ENCODE results near the gene TRAFD1.

TRAFD1 gene

GRCh38 chr12:112191201-112191600 is 65.8 kb downstream of the TRAFD1 start:
- Histone ChIP-seq H4K20me1 (ENCODE audit: insufficient read depth, low read length) (no peaks in the 10 kb centered on the region), H3K9me3 (ENCODE audit: insufficient read depth, low read length, severe bottlenecking) (no peaks in the 10 kb centered on the region), H3K4me2 (ENCODE audit: insufficient read depth, low read length) (no peak overlapping the region), H2AFZ (ENCODE audit: low read depth, low read length) (no peak overlapping the region), H3K4me1 (ENCODE audit: insufficient read depth, low read length) (no peaks in the 10 kb centered on the region), H3K36me3 (ENCODE audit: insufficient read depth, low read length) (peaks cover 63% of the 10 kb centered on the region), H3K27ac (ENCODE audit: low read length) (no peak overlapping the region), H3K79me2 (ENCODE audit: insufficient read depth, low read length) (no peaks in the 10 kb centered on the region), H3K9ac (ENCODE audit: low read depth, low read length) (no peak overlapping the region), H3K27me3 (ENCODE audit: insufficient read depth, low read length, poor library complexity) (no peaks in the 10 kb centered on the region), H3K4me3 (ENCODE audit: low read depth in 1 of 2, low read length in 2 of 2) (no peak overlapping the region)
- no peak for DNase-seq
- no peak for TF ChIP-seq EZH2 (IDR thresholded peaks at IDR 0.05; ENCODE audit: borderline replicate concordance, low read depth, low read length, severe bottlenecking)
- TF ChIP-seq CTCF (IDR thresholded peaks at IDR 0.05; ENCODE audit: borderline replicate concordance, extremely low read depth, low read length, poor library complexity, severe bottlenecking), result no peak
- no peak for ATAC-seq (ENCODE audit: insufficient read depth, low read depth)

- H2AFZ ChIP-seq (ENCODE audit: low read depth, low read length), result no peak overlapping the region
- no peak overlapping the region for H3K4me3 ChIP-seq (ENCODE audit: low read depth in 1 of 2, low read length in 2 of 2)
- no peak overlapping the region for H3K4me2 ChIP-seq (ENCODE audit: insufficient read depth, low read length)
- H3K4me1 ChIP-seq (ENCODE audit: insufficient read depth, low read length), result no peaks in the 10 kb centered on the region
- TF ChIP-seq EZH2 (IDR thresholded peaks at IDR 0.05; ENCODE audit: borderline replicate concordance, low read depth, low read length, severe bottlenecking), result no peak
- no peak for TF ChIP-seq CTCF (IDR thresholded peaks at IDR 0.05; ENCODE audit: borderline replicate concordance, extremely low read depth, low read length, poor library complexity, severe bottlenecking)
- H3K79me2 ChIP-seq (ENCODE audit: insufficient read depth, low read length), result no peaks in the 10 kb centered on the region
- no peak overlapping the region for H3K27ac ChIP-seq (ENCODE audit: low read length)
- no peaks in the 10 kb centered on the region for H4K20me1 ChIP-seq (ENCODE audit: insufficient read depth, low read length)
- H3K27me3 ChIP-seq (ENCODE audit: insufficient read depth, low read length, poor library complexity), result no peaks in the 10 kb centered on the region
- H3K9me3 ChIP-seq (ENCODE audit: insufficient read depth, low read length, severe bottlenecking), result no peaks in the 10 kb centered on the region
- H3K9ac ChIP-seq (ENCODE audit: low read depth, low read length), result no peak overlapping the region
- H3K36me3 ChIP-seq (ENCODE audit: insufficient read depth, low read length), result peaks cover 66% of the 10 kb centered on the region
- ATAC-seq (ENCODE audit: insufficient read depth, low read depth) (no peak), DNase-seq (no peak)
Measured at GRCh38 chr12:112191840-112192321, 66.5 kb downstream of the TRAFD1 start.

- Histone ChIP-seq H3K4me2 (ENCODE audit: insufficient read depth, low read length) (no peak overlapping the region), H4K20me1 (ENCODE audit: insufficient read depth, low read length) (no peaks in the 10 kb centered on the region), H3K9me3 (ENCODE audit: insufficient read depth, low read length, severe bottlenecking) (no peaks in the 10 kb centered on the region), H3K4me3 (ENCODE audit: low read depth in 1 of 2, low read length in 2 of 2) (no peak overlapping the region), H3K4me1 (ENCODE audit: insufficient read depth, low read length) (no peaks in the 10 kb centered on the region), H3K27me3 (ENCODE audit: insufficient read depth, low read length, poor library complexity) (no peaks in the 10 kb centered on the region), H2AFZ (ENCODE audit: low read depth, low read length) (no peak overlapping the region), H3K36me3 (ENCODE audit: insufficient read depth, low read length) (peaks cover 70% of the 10 kb centered on the region), H3K79me2 (ENCODE audit: insufficient read depth, low read length) (no peaks in the 10 kb centered on the region), H3K9ac (ENCODE audit: low read depth, low read length) (no peak overlapping the region), H3K27ac (ENCODE audit: low read length) (no peak overlapping the region)
- TF ChIP-seq CTCF (IDR thresholded peaks at IDR 0.05; ENCODE audit: borderline replicate concordance, extremely low read depth, low read length, poor library complexity, severe bottlenecking) (no peak), EZH2 (IDR thresholded peaks at IDR 0.05; ENCODE audit: borderline replicate concordance, low read depth, low read length, severe bottlenecking) (no peak)
- DNase-seq (no peak), ATAC-seq (ENCODE audit: insufficient read depth, low read depth) (no peak)
Measured at GRCh38 chr12:112192475-112192874, 67.1 kb downstream of the TRAFD1 start.

All from DND-41 (cell line).